GM23338 (cell line): Measurements from ENCODE around the gene SULF2. TPM values are rescaled to one million over a fixed set of nuclear protein-coding genes. Genes with fewer than 3 reads are reported as not detected.

Source experiments
- ATAC-seq: fragments of 200-7000 bp; cut with Tn5 transposase; 3 replicates; pipeline ENCODE4 v1.9.1; 2020
- DNase-seq: peaks from one replicate; pipeline ENCODE4 v3.0.0-alpha.2; 2015; ENCODE audit warnings: low spot score
- H2AFZ ChIP-seq: fragments of 200-600 bp; sonication (generic); 2 replicates; pipeline ENCODE4 v1.8.0; 2016; ENCODE audit warnings: antibody characterized with exemption, mild to moderate bottlenecking, moderate library complexity
- H3F3A ChIP-seq: fragments of 200-600 bp; sonication (generic); replicated peaks from 2 replicates; pipeline ENCODE4 v1.8.0; 2017; ENCODE audit warnings: antibody characterized with exemption, mixed run types, low read depth
- H3K27ac ChIP-seq: fragments of 200-600 bp; sonication (generic); 2 replicates; pipeline ENCODE4 v1.6.1; 2016; ENCODE audit warnings: low read depth
- H3K27me3 ChIP-seq: fragments of 200-600 bp; sonication (generic); 2 replicates; pipeline ENCODE4 v1.8.0; 2016; ENCODE audit warnings: mild to moderate bottlenecking, mixed run types, moderate library complexity; ENCODE audit not compliant: insufficient read depth
- H3K36me3 ChIP-seq: fragments of 200-600 bp; sonication (generic); 2 replicates; pipeline ENCODE4 v1.8.0; 2016; ENCODE audit warnings: mild to moderate bottlenecking; ENCODE audit not compliant: insufficient read depth
- H3K4me1 ChIP-seq: fragments of 200-600 bp; sonication (generic); 2 replicates; pipeline ENCODE4 v1.8.0; 2016; ENCODE audit warnings: mild to moderate bottlenecking, moderate library complexity; ENCODE audit not compliant: insufficient read depth
- H3K4me2 ChIP-seq: fragments of 200-600 bp; sonication (generic); 2 replicates; pipeline ENCODE4 v1.7.1; 2017; ENCODE audit warnings: mixed run types
- H3K4me3 ChIP-seq: fragments of 200-600 bp; sonication (generic); 2 replicates; pipeline ENCODE4 v1.6.1; 2016; ENCODE audit warnings: mixed run types
- H3K79me2 ChIP-seq: fragments of 200-600 bp; sonication (generic); replicated peaks from 2 replicates; pipeline ENCODE4 v1.8.0; 2017; ENCODE audit warnings: mild to moderate bottlenecking; ENCODE audit not compliant: insufficient read depth
- H3K9me2 ChIP-seq: fragments of 200-600 bp; sonication (generic); 2 replicates; pipeline ENCODE4 v1.8.0; 2017; ENCODE audit not compliant: insufficient read depth
- H4K20me1 ChIP-seq: fragments of 200-600 bp; sonication (generic); replicated peaks from 2 replicates; pipeline ENCODE4 v1.8.0; 2017; ENCODE audit warnings: mild to moderate bottlenecking; ENCODE audit not compliant: insufficient read depth
- H3K27ac Mint-ChIP-seq: 2 replicates; pipeline ENCODE4 v1.8.0; 2020; ENCODE audit warnings: inconsistent platforms, mild to moderate bottlenecking, moderate library complexity, mixed read lengths
- H3K27me3 Mint-ChIP-seq: 3 replicates; pipeline ENCODE4 v1.8.0; 2022; ENCODE audit warnings: low read depth, mild to moderate bottlenecking, moderate library complexity, mixed read lengths, inconsistent platforms; ENCODE audit not compliant: insufficient read depth, poor library complexity
- H3K36me3 Mint-ChIP-seq: 3 replicates; pipeline ENCODE4 v1.8.0; 2021; ENCODE audit warnings: low read depth, mild to moderate bottlenecking, inconsistent platforms, moderate library complexity, mixed read lengths
- H3K4me1 Mint-ChIP-seq: 3 replicates; pipeline ENCODE4 v1.8.0; 2020; ENCODE audit warnings: mild to moderate bottlenecking, inconsistent platforms, mixed read lengths
- H3K4me3 Mint-ChIP-seq: 3 replicates; pipeline ENCODE4 v1.8.0; 2021; ENCODE audit warnings: moderate library complexity, mild to moderate bottlenecking, inconsistent platforms, mixed read lengths
- H3K9me3 Mint-ChIP-seq: 3 replicates; pipeline ENCODE4 v1.8.0; 2020; ENCODE audit warnings: moderate library complexity, mild to moderate bottlenecking, inconsistent platforms, mixed read lengths
- CREB1 ChIP-seq: fragments of 250-450 bp; sonication (Bioruptor Pico); IDR thresholded peaks from 2 replicates; pipeline ENCODE4 v1.5.0; 2020; ENCODE audit warnings: low read depth, mild to moderate bottlenecking, moderate library complexity
- EZH2 ChIP-seq: fragments of 200-600 bp; sonication (generic); IDR thresholded peaks from one replicate; pipeline ENCODE4 v1.8.0; 2017; ENCODE audit warnings: antibody characterized with exemption, mild to moderate bottlenecking, low read depth; ENCODE audit not compliant: unreplicated experiment
- JUNB ChIP-seq: IDR thresholded peaks from one replicate; pipeline ENCODE4 v1.6.1; 2016; ENCODE audit warnings: antibody characterized with exemption; ENCODE audit not compliant: unreplicated experiment
- NANOG ChIP-seq: IDR thresholded peaks from 2 replicates; pipeline ENCODE4 v1.6.1; 2016; ENCODE audit warnings: antibody characterized with exemption, borderline replicate concordance
- POLR2AphosphoS5 ChIP-seq: IDR thresholded peaks from 2 replicates; pipeline ENCODE4 v1.6.1; 2016; ENCODE audit warnings: antibody characterized with exemption, low read depth
- STAT1 ChIP-seq: IDR thresholded peaks from one replicate; pipeline ENCODE4 v1.6.1; 2016; ENCODE audit warnings: antibody characterized with exemption; ENCODE audit not compliant: unreplicated experiment
- ZNF114 ChIP-seq: fragments of 250-450 bp; sonication (Bioruptor Pico); IDR thresholded peaks from 2 replicates; pipeline ENCODE4 v1.5.0; 2020; ENCODE audit warnings: mild to moderate bottlenecking, moderate library complexity
- ZNF331 ChIP-seq: fragments of 250-450 bp; sonication (Bioruptor Pico); IDR thresholded peaks from 2 replicates; pipeline ENCODE4 v1.5.0; 2020; ENCODE audit warnings: low read depth, mild to moderate bottlenecking, moderate library complexity
- ZNF462 ChIP-seq: fragments of 250-450 bp; sonication (Bioruptor Pico); IDR thresholded peaks from 2 replicates; pipeline ENCODE4 v1.5.0; 2020; ENCODE audit warnings: mild to moderate bottlenecking, moderate library complexity
- polyA plus RNA-seq: library from polyadenylated mRNA; unstranded; fragments of >200 nt; fragmentation: Nextera tagmentation; extraction: Ambion mirVana; gene quantifications from 2 replicates; pipeline ENCODE4 v1.2.1, GENCODE V29; 2016
- total RNA-seq: library from RNA; depleted of rRNA; stranded (reverse); fragments of >200 nt; shearing (Covaris generic); gene quantifications from 2 replicates; pipeline ENCODE4 v1.2.3, GENCODE V29; 2014
- TF ChIP-seq, protein P1 (sequence below), 2 experiments: fragments of 200-600 bp in 1 of 2; sonication (generic) in 1 of 2; conservative IDR thresholded peaks; 2 replicates each; pipeline versions ENCODE4 v1.5.1 to v1.6.1; 2016 to 2017; ENCODE audit warnings: antibody characterized with exemption in 2 of 2, low read depth in 2 of 2, mild to moderate bottlenecking in 2 of 2, moderate library complexity in 1 of 2
- TF ChIP-seq, protein P2 (sequence below): IDR thresholded peaks from 2 replicates; pipeline ENCODE4 v1.6.1; 2016; ENCODE audit warnings: antibody characterized with exemption

SULF2 gene
- total and polyA plus RNA-seq, 2 experiments from 2014 or later, result 9.5 to 20.7 TPM

DNA sequence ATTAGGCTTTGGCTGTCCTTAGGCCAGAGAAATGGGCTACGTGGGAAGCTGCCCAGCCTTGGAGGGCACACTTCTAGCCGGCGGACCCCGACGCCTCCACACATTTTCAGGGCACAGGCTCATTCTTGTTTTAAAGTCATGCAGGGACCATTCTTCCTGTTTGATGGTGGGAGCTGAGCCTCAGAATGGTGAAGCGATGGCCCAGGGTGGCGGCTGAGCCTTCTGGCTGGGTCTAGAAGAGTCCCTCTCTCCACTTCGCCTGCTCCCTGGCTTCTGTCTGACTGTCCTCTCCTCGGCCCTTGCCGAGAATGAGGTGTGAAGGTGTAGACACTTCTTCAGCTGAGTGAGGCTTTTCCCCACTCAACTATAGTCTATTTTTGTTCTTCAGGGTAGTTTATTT lies 114.4 kb downstream of the SULF2 start:
- Mint-ChIP-seq H3K4me3 (no peak overlapping the region), H3K4me1 (peaks cover 9% of the 10 kb centered on the region), H3K27me3 (peaks cover 3% of the 10 kb centered on the region), H3K36me3 (no peaks in the 10 kb centered on the region; the same call in 2 of the 3 replicates), H3K27ac (no peak overlapping the region), H3K9me3 (no peaks in the 10 kb centered on the region)
- TF ChIP-seq JUNB, result no peak
- no peak for TF ChIP-seq POLR2AphosphoS5
- TF ChIP-seq, protein P1, sequence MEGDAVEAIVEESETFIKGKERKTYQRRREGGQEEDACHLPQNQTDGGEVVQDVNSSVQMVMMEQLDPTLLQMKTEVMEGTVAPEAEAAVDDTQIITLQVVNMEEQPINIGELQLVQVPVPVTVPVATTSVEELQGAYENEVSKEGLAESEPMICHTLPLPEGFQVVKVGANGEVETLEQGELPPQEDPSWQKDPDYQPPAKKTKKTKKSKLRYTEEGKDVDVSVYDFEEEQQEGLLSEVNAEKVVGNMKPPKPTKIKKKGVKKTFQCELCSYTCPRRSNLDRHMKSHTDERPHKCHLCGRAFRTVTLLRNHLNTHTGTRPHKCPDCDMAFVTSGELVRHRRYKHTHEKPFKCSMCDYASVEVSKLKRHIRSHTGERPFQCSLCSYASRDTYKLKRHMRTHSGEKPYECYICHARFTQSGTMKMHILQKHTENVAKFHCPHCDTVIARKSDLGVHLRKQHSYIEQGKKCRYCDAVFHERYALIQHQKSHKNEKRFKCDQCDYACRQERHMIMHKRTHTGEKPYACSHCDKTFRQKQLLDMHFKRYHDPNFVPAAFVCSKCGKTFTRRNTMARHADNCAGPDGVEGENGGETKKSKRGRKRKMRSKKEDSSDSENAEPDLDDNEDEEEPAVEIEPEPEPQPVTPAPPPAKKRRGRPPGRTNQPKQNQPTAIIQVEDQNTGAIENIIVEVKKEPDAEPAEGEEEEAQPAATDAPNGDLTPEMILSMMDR (conservative IDR thresholded peaks at IDR 0.05; ENCODE audit: low read depth in 2 of 2), result no peak
- no peak for TF ChIP-seq NANOG
- TF ChIP-seq, protein P2, sequence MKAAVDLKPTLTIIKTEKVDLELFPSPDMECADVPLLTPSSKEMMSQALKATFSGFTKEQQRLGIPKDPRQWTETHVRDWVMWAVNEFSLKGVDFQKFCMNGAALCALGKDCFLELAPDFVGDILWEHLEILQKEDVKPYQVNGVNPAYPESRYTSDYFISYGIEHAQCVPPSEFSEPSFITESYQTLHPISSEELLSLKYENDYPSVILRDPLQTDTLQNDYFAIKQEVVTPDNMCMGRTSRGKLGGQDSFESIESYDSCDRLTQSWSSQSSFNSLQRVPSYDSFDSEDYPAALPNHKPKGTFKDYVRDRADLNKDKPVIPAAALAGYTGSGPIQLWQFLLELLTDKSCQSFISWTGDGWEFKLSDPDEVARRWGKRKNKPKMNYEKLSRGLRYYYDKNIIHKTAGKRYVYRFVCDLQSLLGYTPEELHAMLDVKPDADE, result no peak
- TF ChIP-seq ZNF114, result no peak
- no peak for TF ChIP-seq CREB1 (CRISPR knock-in tag)
- TF ChIP-seq ZNF331, result no peak
- ATAC-seq (no peak), DNase-seq (no peak)
- no peak overlapping the region for H3K27ac ChIP-seq
- no peak overlapping the region for H3K4me2 ChIP-seq
- no peaks in the 10 kb centered on the region; the same call in 1 of the 2 replicates for H4K20me1 ChIP-seq
- no peaks in the 10 kb centered on the region for H3K36me3 ChIP-seq
- H3K79me2 ChIP-seq, result no peaks in the 10 kb centered on the region
- H3K4me1 ChIP-seq, result peaks cover 2% of the 10 kb centered on the region; the same call in 1 of the 2 replicates
- H3K4me3 ChIP-seq, result no peak overlapping the region
- H3K9me2 ChIP-seq, result no peaks in the 10 kb centered on the region
- no peaks in the 10 kb centered on the region for H3F3A ChIP-seq
- H3K27me3 ChIP-seq, result no peaks in the 10 kb centered on the region
- H2AFZ ChIP-seq, result no peak overlapping the region

GRCh38 chr20:47669927-47670890 lies 115.1 kb downstream of the SULF2 start:
- DNase-seq (no peak), ATAC-seq (no peak)
- Histone ChIP-seq H2AFZ (no peak overlapping the region), H3F3A (no peaks in the 10 kb centered on the region), H3K9me2 (no peaks in the 10 kb centered on the region), H3K4me3 (no peak overlapping the region), H4K20me1 (no peaks in the 10 kb centered on the region; the same call in 1 of the 2 replicates), H3K27ac (no peak overlapping the region), H3K4me2 (no peak overlapping the region), H3K27me3 (no peaks in the 10 kb centered on the region), H3K36me3 (no peaks in the 10 kb centered on the region), H3K79me2 (no peaks in the 10 kb centered on the region), H3K4me1 (no peaks in the 10 kb centered on the region)
- Mint-ChIP-seq H3K4me3 (no peak overlapping the region), H3K36me3 (no peaks in the 10 kb centered on the region; the same call in 2 of the 3 replicates), H3K27me3 (peaks cover 3% of the 10 kb centered on the region), H3K27ac (no peak overlapping the region), H3K9me3 (no peaks in the 10 kb centered on the region), H3K4me1 (peaks cover 6% of the 10 kb centered on the region)
- TF ChIP-seq POLR2AphosphoS5 (no peak), ZNF462 (no peak), STAT1 (no peak), EZH2 (no peak)
